ENCODE results near the gene RPS6KA5.
"Not testable (repeated sequence)": the region's sequence is repeated elsewhere in the genome, so short reads cannot be mapped to it uniquely, and the experiment has no call there.

RPS6KA5 gene

GRCh38 chr14:91060351-91061055 is at the start of gene RPS6KA5:
Gene RPS6KA5 (minus strand): TSS chr14:91060641. CDS start chr14:91060434, 207 bp downstream.
- H3K9me3 ChIP-seq: no peaks in the 10 kb centered on the region
- peak; percentile 13 to 44 for TF ChIP-seq CTCF (IDR thresholded peaks at IDR 0.05)
- H3K27me3 ChIP-seq: no peaks in the 10 kb centered on the region
- H3K4me1 ChIP-seq: peaks cover 0 to 13% (median 5%) of the 10 kb centered on the region in 4 donors
- peak within 1 kb of the TSS; percentile 95 to 96 for H3K27ac ChIP-seq
- DNase-seq: peak; percentile 100
- no peaks in the 10 kb centered on the region for H3K36me3 ChIP-seq
- H3K4me3 ChIP-seq: peak within 1 kb of the TSS; percentile 77 to 81
- intact Hi-C loops (cut with DNase I; ENCODE audit: low total_unique reads): loop anchor here (10.0 kb wide), 1 partner anchor 84 kb away; no protein-coding TSS in a partner anchor

- Histone ChIP-seq H3K27ac (peak overlapping the region in 1 of 2 donors; percentile 14), H3K9me3 (no peaks in the 10 kb centered on the region), H3K36me3 (no peaks in the 10 kb centered on the region), H3K27me3 (no peaks in the 10 kb centered on the region), H3K4me1 (peaks cover 0 to 27% (median 16%) of the 10 kb centered on the region in 4 donors), H3K4me3 (no peak overlapping the region)
- peak in 1 of 2 donors; percentile 52 for DNase-seq
- TF ChIP-seq CTCF (IDR thresholded peaks at IDR 0.05): no peak
- intact Hi-C loops (cut with DNase I; ENCODE audit: low total_unique reads): no loop called here
Measured at GRCh38 chr14:91108941-91109611, 48.6 kb upstream of the RPS6KA5 start.

GRCh38 chr14:91103116-91103515 is 42.7 kb upstream of the RPS6KA5 start:
- Histone ChIP-seq H3K4me1 (no peaks in the 10 kb centered on the region), H3K4me3 (no peak overlapping the region), H3K27ac (no peak overlapping the region), H3K36me3 (no peaks in the 10 kb centered on the region), H3K27me3 (no peaks in the 10 kb centered on the region), H3K9me3 (no peaks in the 10 kb centered on the region)
- no peak for DNase-seq
- intact Hi-C loops (cut with DNase I; ENCODE audit: low total_unique reads): no loop called here
- no peak for TF ChIP-seq CTCF (IDR thresholded peaks at IDR 0.05)

GRCh38 chr14:91100102-91100501 is 39.7 kb upstream of the RPS6KA5 start:
- intact Hi-C loops (cut with DNase I; ENCODE audit: low total_unique reads): no loop called here
- Histone ChIP-seq H3K4me1 (no peaks in the 10 kb centered on the region), H3K27ac (no peak overlapping the region), H3K9me3 (no peaks in the 10 kb centered on the region), H3K36me3 (no peaks in the 10 kb centered on the region), H3K4me3 (no peak overlapping the region), H3K27me3 (no peaks in the 10 kb centered on the region)
- DNase-seq: no peak
- TF ChIP-seq CTCF (IDR thresholded peaks at IDR 0.05): no peak

GRCh38 chr14:91098591-91098990 is 38.1 kb upstream of the RPS6KA5 start:
- Histone ChIP-seq H3K27ac (no peak overlapping the region), H3K4me1 (no peaks in the 10 kb centered on the region), H3K36me3 (no peaks in the 10 kb centered on the region), H3K9me3 (no peaks in the 10 kb centered on the region), H3K27me3 (no peaks in the 10 kb centered on the region), H3K4me3 (no peak overlapping the region)
- no peak for DNase-seq
- intact Hi-C loops (cut with DNase I; ENCODE audit: low total_unique reads): no loop called here
- TF ChIP-seq CTCF (IDR thresholded peaks at IDR 0.05): no peak

GRCh38 chr14:91097657-91098056 is 37.2 kb upstream of the RPS6KA5 start:
- intact Hi-C loops (cut with DNase I; ENCODE audit: low total_unique reads); H3K9me3 ChIP-seq; H3K4me3 ChIP-seq; H3K27ac ChIP-seq; H3K4me1 ChIP-seq; DNase-seq; H3K36me3 ChIP-seq; H3K27me3 ChIP-seq: not testable (repeated sequence)

All from tibial artery (tissue), 4 donors.